Dermis microvascular lymphatic vessel endothelial cell (primary cell): ENCODE data around the gene DOCK4. TPM values are rescaled to one million over a fixed set of nuclear protein-coding genes. Genes with fewer than 3 reads are reported as not detected.
"Not testable (repeated sequence)": the region's sequence is repeated elsewhere in the genome, so short reads cannot be mapped to it uniquely, and the experiment has no call there.

ENCODE experiments used
- DNase-seq, 2 donors: peaks; one replicate each; pipeline versions ENCODE4 v3.0.0 to v3.0.0-alpha.2; 2010; ENCODE audit warnings: low read depth in 2 of 2
- total RNA-seq: library from RNA; depleted of rRNA; stranded (reverse); fragments of >200 nt; gene quantifications from 2 replicates; pipeline ENCODE4 v1.2.1, GENCODE V29; 2014

DOCK4 gene, protein sequence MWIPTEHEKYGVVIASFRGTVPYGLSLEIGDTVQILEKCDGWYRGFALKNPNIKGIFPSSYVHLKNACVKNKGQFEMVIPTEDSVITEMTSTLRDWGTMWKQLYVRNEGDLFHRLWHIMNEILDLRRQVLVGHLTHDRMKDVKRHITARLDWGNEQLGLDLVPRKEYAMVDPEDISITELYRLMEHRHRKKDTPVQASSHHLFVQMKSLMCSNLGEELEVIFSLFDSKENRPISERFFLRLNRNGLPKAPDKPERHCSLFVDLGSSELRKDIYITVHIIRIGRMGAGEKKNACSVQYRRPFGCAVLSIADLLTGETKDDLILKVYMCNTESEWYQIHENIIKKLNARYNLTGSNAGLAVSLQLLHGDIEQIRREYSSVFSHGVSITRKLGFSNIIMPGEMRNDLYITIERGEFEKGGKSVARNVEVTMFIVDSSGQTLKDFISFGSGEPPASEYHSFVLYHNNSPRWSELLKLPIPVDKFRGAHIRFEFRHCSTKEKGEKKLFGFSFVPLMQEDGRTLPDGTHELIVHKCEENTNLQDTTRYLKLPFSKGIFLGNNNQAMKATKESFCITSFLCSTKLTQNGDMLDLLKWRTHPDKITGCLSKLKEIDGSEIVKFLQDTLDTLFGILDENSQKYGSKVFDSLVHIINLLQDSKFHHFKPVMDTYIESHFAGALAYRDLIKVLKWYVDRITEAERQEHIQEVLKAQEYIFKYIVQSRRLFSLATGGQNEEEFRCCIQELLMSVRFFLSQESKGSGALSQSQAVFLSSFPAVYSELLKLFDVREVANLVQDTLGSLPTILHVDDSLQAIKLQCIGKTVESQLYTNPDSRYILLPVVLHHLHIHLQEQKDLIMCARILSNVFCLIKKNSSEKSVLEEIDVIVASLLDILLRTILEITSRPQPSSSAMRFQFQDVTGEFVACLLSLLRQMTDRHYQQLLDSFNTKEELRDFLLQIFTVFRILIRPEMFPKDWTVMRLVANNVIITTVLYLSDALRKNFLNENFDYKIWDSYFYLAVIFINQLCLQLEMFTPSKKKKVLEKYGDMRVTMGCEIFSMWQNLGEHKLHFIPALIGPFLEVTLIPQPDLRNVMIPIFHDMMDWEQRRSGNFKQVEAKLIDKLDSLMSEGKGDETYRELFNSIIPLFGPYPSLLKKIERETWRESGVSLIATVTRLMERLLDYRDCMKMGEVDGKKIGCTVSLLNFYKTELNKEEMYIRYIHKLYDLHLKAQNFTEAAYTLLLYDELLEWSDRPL (N-terminal part only)
- 59.7 and 63.8 TPM in 2 replicates for total RNA-seq

DNA sequence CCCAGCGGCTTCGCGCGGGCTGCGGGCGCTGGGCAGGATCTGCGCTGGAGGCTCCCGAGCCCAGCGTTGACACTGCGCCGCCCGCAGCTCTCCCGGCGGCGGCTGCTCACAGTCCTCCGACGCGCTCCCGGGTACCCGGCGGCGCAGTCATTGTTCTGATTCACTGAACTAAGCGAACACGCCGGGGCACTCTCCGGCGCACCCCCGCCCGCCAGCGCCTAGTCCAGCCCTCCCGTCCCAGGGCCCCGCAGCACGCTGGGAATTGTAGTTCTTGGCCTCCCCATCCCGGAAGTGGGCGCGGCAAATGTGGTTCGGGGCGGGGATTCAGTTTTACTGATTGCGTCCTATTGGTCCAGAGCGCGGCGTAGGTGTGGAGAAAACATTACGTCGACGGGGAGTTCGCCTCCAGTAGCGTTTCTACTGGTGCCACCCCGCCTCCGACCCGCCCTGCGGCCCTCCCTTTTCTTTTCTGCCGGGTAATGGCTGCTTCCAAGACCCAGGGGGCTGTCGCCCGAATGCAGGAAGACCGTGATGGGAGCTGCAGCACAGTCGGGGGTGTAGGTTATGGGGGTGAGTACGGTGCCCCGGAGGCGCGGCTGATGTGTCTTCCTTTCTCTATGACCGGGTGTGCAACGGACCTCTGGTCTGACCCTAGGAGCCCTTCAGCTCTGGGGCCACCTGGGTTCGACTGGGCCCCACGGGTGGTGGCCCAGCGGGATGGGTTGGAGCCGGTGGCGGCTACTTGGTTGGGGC is at the start of gene DOCK4, which contains the start of gene ZNF277:
Gene DOCK4, minus strand, starts transcription at position 162 of the 753 bp plus-strand sequence. CDS start 261 bp downstream, outside the sequence.
Gene ZNF277, plus strand, starts transcription at position 458 of the 753 bp plus-strand sequence. Its CDS starts 22 bp downstream, at position 480.
- peak; percentile 98 to 100 for DNase-seq

DNA sequence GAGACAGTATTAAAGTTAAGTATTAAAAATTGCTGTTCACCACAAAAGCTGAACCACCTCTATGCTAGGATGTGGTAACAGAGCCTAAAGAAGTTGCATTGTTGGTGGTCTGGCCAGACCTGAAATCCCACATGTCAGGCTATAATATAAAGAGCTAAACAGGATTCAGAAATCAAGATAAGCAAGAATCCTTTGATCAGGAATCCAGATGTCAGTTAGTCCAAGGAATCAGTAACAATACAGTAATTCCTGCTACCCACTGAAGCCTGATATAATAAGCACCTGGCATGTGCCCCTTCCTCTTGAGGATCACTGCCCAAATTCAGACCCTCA is 49.2 kb upstream of the DOCK4 start:
- no peak for DNase-seq

DNA sequence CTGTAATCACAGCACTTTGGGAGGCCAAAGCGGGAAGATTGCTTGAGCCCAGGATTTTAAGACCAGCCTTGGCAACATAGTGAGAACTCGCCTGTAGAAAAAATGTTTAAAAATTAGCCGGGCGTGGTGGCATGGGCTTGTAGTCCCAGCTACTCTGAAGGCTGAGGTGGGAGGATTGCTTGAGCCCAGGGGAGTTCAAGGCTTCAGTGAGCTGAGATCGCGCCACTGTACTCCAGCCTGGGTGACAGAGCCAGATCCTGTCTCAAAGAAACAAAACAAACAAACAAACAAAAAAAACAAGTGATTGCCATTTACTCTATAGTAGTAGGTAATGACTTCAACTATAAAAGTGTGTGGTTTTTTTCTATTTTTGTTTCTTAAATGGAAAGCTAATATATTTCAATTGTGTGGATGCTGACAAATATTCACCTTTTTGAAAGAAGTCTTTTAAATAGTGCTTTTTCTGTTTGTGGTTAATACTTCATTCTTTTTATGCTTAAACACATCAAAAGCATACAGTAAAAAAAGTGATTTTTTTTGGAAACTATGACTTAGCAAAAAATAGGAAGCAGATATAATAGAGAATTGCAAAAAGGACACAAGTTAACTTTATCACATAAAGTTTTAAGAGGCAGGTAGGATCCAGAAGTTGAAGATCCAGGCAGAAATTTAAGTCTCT is 48.6 kb upstream of the DOCK4 start:
- no peak for DNase-seq

DNA sequence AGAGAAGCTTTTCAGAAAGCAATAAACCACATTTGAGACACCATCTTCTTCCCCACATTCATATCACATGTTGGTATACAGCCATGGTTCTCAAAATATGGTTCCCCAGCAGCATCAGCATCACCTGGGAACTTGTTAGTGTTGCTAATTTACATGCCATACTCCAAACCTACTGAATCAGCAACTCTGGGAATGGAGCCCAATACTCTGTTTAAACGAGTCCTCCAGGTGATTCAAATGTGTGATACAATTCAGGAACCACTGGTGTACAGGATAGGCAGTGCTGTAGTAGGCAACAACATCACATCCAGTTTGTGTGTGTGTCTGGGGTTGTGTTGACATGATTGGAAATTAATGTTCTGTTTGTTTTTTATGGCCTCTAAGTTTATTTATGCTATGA is 48.0 kb upstream of the DOCK4 start:
- no peak for DNase-seq

DNA sequence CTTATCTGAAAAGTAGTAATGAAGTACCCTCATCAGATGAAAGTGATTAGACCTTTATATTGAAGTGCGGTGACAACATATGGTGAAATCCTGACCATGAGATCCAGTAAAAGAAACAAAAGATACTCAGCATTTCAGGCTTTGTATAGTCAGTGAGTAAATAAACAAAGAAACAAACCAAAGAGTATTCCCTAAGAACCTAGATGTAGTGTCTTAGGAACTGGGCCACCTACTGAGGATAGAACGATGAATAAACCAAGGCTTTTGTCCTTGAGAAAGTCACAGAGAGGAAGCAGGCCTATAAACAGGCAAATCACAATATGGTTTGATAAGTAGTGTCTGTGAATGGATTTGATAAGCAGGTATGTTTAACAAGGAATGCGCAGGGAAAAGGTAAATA is 46.5 kb upstream of the DOCK4 start:
- DNase-seq, result no peak

DNA sequence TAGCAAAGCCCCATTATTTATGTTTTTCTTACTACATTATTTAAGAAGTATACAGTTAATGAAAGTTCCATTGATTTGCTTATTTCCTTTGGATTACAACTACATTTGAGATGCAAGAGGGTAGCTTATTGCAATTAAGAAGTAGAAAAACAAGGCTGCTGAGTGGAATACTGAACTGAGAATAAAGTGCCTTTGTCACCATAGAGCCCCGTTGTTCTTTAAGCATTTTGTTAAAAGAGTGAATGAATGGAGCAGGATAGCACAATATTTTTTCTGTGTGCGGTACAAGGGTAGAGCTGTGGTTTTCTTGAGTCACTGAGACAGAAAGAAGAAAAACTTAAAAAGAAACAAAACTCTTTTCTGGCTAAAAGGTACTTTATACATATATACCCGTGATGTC is 45.9 kb upstream of the DOCK4 start:
- no peak for DNase-seq

DNA sequence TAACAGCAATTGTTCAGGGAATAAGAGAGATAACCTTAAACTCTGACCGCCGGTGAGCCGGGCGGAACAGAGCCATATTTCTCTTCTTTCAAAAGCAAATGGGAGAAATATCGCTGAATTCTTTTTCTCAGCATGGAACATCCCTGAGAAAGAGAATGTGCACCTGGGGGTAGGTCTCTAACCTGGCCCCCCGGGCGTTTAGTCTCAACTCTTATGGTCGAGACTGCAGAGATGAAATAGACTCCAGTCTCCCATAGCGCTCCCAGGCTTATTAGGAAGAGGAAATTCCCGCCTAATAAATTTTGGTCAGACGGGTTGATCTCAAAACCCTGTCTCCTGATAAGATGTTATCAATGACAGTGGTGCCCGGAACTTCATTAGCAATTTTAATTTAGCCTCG is 43.8 kb upstream of the DOCK4 start:
- DNase-seq, result not testable (repeated sequence)

DNA sequence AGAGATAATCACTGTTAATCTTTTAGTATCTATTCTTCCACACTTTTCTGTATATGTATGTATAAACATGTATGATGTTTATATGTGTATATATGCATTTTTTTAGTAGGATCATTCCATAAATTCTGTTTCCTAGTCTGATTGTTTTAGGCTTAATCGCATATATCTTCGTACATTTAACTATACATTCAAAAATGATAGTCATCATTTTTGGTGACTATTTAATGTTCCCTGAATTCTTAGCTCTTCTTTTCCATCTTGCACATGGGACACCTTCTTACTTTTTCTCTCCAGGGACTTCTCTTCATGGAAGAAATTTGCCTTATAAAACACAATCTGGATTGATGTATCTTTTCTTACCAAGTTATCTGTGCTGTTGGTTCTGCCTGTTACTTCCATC is 42.4 kb upstream of the DOCK4 start:
- no peak for DNase-seq

DNA sequence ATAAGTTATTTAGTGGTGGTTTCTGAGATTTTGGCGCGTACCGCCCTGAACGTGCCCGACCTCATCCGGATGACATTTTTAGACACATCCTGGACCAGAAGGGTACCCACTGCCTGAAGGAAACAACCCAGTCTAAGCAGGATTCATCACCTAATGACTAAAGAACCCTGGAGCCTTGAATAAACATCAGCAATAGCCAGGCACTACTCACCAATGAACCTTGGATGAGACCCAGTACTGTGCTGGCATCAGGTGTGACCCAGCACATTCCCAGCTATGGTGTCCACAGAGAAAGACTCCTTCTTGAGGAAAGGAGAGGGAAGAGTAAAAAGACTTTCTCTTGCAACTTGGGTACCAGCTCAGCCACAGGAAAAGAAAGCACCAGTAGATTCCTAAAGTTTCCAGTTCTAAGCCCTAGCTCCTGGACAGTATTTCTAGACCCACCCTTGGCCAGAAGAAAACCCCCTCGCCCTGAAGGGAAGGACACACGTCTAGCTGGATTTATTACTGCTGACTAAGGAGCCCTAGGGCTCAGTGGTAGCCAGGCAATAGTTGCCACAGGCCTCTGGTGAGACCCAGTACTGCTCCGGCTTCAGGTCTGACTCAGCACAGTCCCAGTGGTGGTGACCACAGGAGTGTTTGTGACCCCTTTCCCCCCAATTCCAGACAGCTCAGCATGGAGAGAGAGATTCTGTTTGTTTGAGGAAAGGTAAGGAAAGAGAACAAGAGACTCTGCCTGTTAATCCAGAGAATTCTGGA is 32.8 kb upstream of the DOCK4 start:
- no peak for DNase-seq

DNA sequence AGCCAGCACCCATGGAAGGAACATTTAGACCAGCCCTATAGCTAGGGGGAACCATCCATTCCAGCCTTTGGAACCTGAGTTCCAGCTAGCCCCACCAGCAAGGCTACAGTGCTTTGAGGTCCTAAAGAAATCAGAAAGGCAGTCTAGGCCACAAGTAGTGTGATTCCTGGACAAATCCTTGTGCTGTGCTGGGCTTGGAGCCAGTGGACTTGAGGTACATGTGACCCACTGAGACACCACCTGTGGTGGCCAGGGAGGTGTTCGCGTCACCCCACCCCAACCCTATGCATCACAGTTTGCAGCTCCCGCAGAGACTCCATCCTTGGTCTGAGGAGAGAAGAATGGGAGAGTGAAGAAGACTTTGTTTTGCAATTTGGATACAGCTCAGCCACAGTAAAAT is 32.1 kb upstream of the DOCK4 start:
- no peak for DNase-seq

DNA sequence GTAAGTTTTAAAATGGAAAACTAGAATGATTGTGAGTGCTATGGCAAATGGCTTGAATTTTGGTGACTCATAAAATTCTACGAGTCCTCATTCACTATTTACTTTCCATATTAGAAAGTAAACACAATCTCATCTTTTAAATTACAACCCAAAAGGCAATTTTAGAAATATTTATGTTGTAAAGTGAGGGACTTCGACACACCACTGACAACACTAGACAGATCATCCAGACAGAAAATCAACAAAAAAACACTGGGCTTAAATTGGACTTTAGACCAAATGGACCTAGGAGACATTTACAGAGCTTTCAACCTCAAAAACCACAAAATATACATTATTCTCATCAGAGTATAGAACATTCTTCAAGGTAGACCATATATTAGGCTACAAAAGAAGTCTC is 30.4 kb upstream of the DOCK4 start:
- DNase-seq, result no peak

DNA sequence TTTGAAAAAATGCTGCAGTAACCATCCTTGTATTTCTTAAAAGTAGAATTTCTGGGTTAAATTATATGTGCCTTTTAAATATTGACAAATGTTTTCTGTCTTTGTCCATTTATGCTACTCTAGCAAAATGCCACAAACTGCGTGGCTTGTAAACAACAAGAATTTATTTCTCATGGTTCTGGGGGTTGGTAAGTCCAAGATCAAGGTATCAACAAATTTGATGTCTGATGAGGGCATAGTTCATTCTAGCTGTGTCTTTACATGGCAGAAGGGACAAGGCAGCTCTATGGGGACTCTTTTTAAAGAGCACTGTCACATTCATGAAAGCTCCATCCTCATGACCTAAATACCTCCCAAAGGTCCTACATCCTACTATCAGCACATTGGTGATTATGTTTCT is 27.9 kb upstream of the DOCK4 start:
- no peak for DNase-seq

DNA sequence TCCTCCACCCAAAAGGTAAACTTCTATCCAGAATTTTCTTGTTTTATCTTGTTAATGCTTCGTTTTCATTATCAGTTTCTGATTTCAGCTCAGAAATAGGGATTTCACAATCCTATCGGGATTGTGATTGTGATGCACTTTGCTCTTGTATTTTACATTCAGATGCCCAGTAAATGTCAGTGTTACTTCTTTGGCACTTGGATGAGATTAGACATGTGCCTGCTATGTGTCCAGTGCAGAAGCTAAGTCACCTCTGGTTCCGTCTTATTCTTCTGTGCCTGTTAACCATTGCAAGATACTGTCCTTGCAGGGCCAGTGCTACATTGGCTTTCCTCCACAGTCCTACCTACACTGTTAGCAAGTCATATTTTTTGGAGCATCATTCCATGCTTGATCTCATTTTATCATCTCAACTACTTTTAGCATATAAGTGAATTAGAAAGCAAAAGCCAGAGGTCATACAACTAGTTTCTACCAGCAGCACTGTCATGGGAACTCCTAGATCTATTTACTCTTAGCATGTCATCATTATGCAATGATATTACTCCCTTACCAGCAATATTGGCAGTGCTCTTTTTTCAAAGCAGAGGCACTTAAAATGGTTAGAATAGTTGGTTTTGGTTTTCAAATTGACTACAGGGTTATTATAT is 27.0 kb upstream of the DOCK4 start:
- DNase-seq, result no peak

DNA sequence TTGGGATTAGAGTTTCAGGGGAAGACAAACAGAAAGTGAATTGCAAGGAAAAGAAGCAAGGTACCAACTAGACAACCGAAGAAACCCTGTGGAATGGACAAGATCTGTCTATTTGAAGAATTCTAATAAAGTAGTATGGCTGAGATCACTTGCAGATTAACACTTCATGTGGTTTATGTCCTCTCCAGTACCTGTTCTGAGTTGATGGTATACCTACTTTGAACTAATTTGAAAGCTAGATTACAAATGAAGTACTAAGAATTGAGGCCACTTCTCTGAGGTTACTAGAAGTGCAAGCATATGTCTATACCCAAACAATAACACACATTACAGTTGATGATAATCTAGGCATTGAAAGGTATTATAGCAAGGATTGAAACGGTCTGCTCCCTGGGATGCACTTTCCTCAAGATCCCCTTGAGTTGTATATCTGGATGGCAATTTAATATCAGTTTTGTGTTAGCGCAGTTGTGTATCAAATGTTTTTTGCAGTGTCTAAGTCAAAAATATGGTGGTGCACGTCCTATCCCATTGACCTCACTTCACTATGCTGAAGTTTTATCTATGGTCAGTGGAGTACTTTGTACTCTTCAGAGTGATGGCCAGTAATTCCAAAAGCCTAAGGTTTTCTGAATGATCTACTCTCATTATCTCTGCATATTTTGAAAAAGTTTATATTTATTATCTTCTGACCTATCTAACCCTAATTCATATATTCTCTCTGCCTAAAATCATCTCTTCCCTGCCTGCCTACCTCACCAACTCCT is 26.2 kb upstream of the DOCK4 start:
- DNase-seq, result no peak

DNA sequence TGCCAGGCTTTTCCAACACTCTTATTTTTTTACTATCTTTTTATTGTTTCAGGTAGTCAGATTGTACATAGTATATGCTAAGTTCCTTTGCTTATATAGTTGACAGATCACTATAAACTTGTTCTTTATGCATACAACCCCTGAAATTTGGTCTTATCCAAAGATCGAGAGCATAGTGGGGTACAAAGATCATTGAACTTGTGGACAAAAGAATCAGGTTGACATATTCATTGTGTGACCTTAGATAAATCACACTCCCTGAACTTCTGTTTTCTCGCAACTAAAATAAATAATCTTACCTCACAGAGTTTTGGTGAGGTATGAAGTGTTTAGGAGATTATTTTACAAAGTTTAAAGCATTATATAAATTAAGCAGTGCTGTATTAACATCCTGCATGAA is 22.4 kb upstream of the DOCK4 start:
- DNase-seq, result no peak

DNA sequence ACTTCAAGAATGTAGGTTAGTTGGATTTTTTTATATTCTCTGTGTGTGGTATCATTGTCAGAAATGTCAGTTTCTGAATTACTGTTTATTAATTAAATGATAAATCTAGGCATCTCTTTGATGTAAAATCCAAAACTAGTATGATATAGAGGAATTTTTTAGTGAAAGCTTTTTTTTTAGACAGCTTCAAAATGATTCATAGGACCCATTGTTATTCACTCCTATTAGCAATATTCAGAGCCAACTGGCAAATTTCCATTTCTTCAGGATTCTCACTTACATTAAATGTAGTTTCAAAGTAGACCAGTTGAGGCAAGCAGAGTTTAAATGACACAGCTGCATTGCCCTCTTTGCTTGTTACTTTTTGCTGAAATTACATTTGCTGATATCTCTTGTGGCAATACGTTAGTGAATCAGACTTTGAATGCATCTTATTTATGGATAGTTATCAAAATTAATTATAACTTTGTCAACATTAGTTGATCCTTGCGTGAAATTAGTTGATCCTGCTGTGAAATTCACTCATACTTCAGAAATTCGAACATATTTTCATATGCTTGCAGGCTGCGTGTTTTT is 20.6 kb upstream of the DOCK4 start:
- DNase-seq, result peak; percentile 57 to 85

DNA sequence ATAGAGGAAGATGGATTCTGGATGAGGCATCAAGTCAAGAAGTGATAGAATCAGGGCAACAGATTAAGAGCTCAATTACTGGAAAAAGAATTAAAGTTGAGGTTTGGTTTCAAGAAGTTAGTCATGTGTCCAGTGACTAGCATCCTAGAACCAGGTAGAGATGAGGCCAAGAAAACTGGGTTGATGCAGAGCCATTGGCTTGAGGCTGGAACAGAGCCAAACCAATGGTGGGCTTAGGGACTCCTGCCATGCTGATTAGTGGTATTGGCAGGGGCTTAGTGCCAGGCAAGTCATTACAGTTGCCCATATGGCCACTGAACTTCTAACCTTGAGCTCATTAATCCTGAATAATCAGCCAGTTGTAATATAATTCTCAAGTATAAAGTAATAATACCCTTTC is 18.8 kb upstream of the DOCK4 start:
- no peak for DNase-seq

DNA sequence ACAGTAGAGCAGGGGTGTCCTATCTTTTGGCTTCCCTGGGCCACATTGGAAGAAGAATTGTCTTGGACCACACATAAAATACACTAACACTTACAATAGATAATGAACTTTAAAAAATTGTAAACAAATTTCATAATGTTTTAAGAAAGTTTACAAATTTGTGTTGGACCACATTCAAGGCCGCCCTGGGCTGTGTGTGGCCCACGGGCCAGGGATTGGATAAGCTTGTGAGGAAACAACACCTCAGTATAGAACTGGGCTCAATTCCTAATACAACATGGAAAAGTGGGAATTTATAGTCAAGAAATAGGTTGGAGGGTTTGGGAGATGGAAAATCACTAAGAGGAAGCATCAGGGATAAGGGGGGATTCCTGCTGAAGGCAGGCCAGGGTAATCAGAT is 18.0 kb upstream of the DOCK4 start:
- DNase-seq, result no peak
